HT-29 (cell line): Measurements from ENCODE around the gene DLL1. TPM values are rescaled to one million over a fixed set of nuclear protein-coding genes. Genes with fewer than 3 reads are reported as not detected.

Source experiments
- DNase-seq: peaks from one replicate; pipeline ENCODE4 v3.0.0-alpha.2; 2015; ENCODE audit warnings: low spot score
- total RNA-seq: library from RNA; depleted of rRNA; stranded (reverse); fragments of >200 nt; shearing (Covaris generic); gene quantifications from 2 replicates; pipeline ENCODE4 v1.2.3, GENCODE V29; 2014

Gene DLL1
- total RNA-seq, 1 experiment from 2014 or later = 2.6 TPM

- no peak for DNase-seq
Observed at GRCh38 chr6:170295510-170296422, 4.9 kb upstream of the DLL1 start.

GRCh38 chr6:170294813-170295509 is 4.1 kb upstream of the DLL1 start:
- DNase-seq = no peak

- no peak for DNase-seq
Observed at GRCh38 chr6:170294298-170294730, 3.4 kb upstream of the DLL1 start.

- DNase-seq = no peak
Observed at GRCh38 chr6:170293341-170294231, 2.7 kb upstream of the DLL1 start.

GRCh38 chr6:170292407-170293158 is 1.7 kb upstream of the DLL1 start:
- no peak for DNase-seq

- no peak for DNase-seq
Observed at GRCh38 chr6:170292111-170292406, 1.2 kb upstream of the DLL1 start.

- DNase-seq = no peak
Observed at GRCh38 chr6:170291271-170292110, 613 bp upstream of the DLL1 start.

- DNase-seq = no peak
Observed at GRCh38 chr6:170289951-170290295, 955 bp downstream of the DLL1 start.

GRCh38 chr6:170289180-170289931 is 1.5 kb downstream of the DLL1 start:
- no peak for DNase-seq

- DNase-seq = no peak
Observed at GRCh38 chr6:170288852-170289179, 2.1 kb downstream of the DLL1 start.

GRCh38 chr6:170288091-170288631 is 2.7 kb downstream of the DLL1 start:
- no peak for DNase-seq

- no peak for DNase-seq
Observed at GRCh38 chr6:170287371-170287876, 3.5 kb downstream of the DLL1 start.

GRCh38 chr6:170286934-170287265 is 4.0 kb downstream of the DLL1 start:
- no peak for DNase-seq

- DNase-seq = no peak
Observed at GRCh38 chr6:170286246-170286933, 4.5 kb downstream of the DLL1 start.

- no peak for DNase-seq
Observed at GRCh38 chr6:170285482-170285881, 5.4 kb downstream of the DLL1 start.

GRCh38 chr6:170284866-170285469 is 5.9 kb downstream of the DLL1 start:
- DNase-seq = no peak

- no peak for DNase-seq
Observed at GRCh38 chr6:170284126-170284773, 6.6 kb downstream of the DLL1 start.
